Left colon (tissue), 2 donors: ENCODE data around the gene IGIP. TPM values are rescaled to one million over a fixed set of nuclear protein-coding genes. Genes with fewer than 3 reads are reported as not detected.
"Not testable (repeated sequence)": the region's sequence is repeated elsewhere in the genome, so short reads cannot be mapped to it uniquely, and the experiment has no call there.

Experiments used
- ATAC-seq: fragments of 200-7000 bp; cut with Tn5 transposase; one replicate; pipeline ENCODE4 v1.9.1; 2020; ENCODE audit warnings: mild to moderate bottlenecking, moderate library complexity
- DNase-seq, 2 donors: peaks; one replicate each; pipeline ENCODE4 v3.0.0-alpha.2; 2020
- intact Hi-C, 2 donors: fragments of 100-400 bp; cut with DNase I in 1 of 2; cut with micrococcal nuclease in 1 of 2; formaldehyde crosslinking; loops; one replicate each; pipeline versions ENCODE4 v1.11.2 to v1.14.0; 2022; cut with DNase I, micrococcal nuclease
- total RNA-seq, 2 donors: library from RNA; stranded (reverse); fragmentation: NEBNext Ultra II Directional; extraction: Animal tissue kit (Norgen Biotek cat#: 25700); gene quantifications; one replicate each; pipeline ENCODE4 v1.2.1, GENCODE V29; 2021
- donor health status: DM: no; HTN: no; CAD: no.
- donor health status: DM: yes; HTN: yes; CAD: no.

The IGIP gene
- total RNA-seq, 2 donors from 2014 or later, result 8.6 to 9.3 TPM

GRCh38 chr5:140153255-140153654 is 27.5 kb downstream of the IGIP start:
- intact Hi-C loops, result no loop called here
- DNase-seq (no peak), ATAC-seq (no peak)

- intact Hi-C loops, result no loop called here
- DNase-seq (no peak), ATAC-seq (no peak)
Measured at GRCh38 chr5:140153905-140154304, 28.2 kb downstream of the IGIP start.

- intact Hi-C loops, result loop anchor here in 1 of 2 donors (5.0 kb wide), 1 partner anchor 83 kb away; no protein-coding TSS in a partner anchor
- not testable (repeated sequence) for DNase-seq, ATAC-seq
Measured at GRCh38 chr5:140154710-140155381, 29.1 kb downstream of the IGIP start.

- ATAC-seq, result peak; percentile 96
- intact Hi-C loops, result loop anchor here in 1 of 2 donors (5.0 kb wide), 1 partner anchor 85 kb away; no protein-coding TSS in a partner anchor
Measured at GRCh38 chr5:140157032-140157781, 31.5 kb downstream of the IGIP start.

GRCh38 chr5:140159014-140159927 is 33.5 kb downstream of the IGIP start:
- intact Hi-C loops, result loop anchor here in 1 of 2 donors (5.0 kb wide), 1 partner anchor 87 kb away; no protein-coding TSS in a partner anchor
- no peak for ATAC-seq

More at GRCh38 chr5:140157032-140157781, 31.5 kb downstream of the IGIP start:
- DNase-seq, result peak; percentile 82 to 93

GRCh38 chr5:140162275-140162674 is 36.5 kb downstream of the IGIP start:
- no peak for ATAC-seq
- DNase-seq, result no peak
- intact Hi-C loops, result no loop called here

More at GRCh38 chr5:140159014-140159927, 33.5 kb downstream of the IGIP start:
- no peak for DNase-seq

- no peak for ATAC-seq
- intact Hi-C loops, result no loop called here
- DNase-seq, result no peak
Measured at GRCh38 chr5:140162781-140163180, 37.0 kb downstream of the IGIP start.

- ATAC-seq, result peak; percentile 88
- peak; percentile 59 to 89 for DNase-seq
- intact Hi-C loops, result no loop called here
Measured at GRCh38 chr5:140165101-140165922, 39.6 kb downstream of the IGIP start.

GRCh38 chr5:140165923-140166270 is 40.2 kb downstream of the IGIP start:
- intact Hi-C loops, result no loop called here
- DNase-seq (no peak), ATAC-seq (no peak)

GRCh38 chr5:140166911-140167310 is 41.2 kb downstream of the IGIP start:
- DNase-seq (no peak), ATAC-seq (no peak)
- intact Hi-C loops, result no loop called here

- intact Hi-C loops, result no loop called here
- DNase-seq (no peak), ATAC-seq (no peak)
Measured at GRCh38 chr5:140168371-140168770, 42.6 kb downstream of the IGIP start.

GRCh38 chr5:140169410-140169809 is 43.7 kb downstream of the IGIP start:
- intact Hi-C loops, result no loop called here

GRCh38 chr5:140172483-140172882 is 46.7 kb downstream of the IGIP start:
- intact Hi-C loops, result no loop called here
- no peak for ATAC-seq
- no peak for DNase-seq

More at GRCh38 chr5:140169410-140169809, 43.7 kb downstream of the IGIP start:
- ATAC-seq (no peak), DNase-seq (no peak)

- intact Hi-C loops, result no loop called here
- no peak for DNase-seq
- ATAC-seq, result no peak
Measured at GRCh38 chr5:140174014-140174413, 48.3 kb downstream of the IGIP start.

GRCh38 chr5:140174465-140175366 is 49.0 kb downstream of the IGIP start, which contains the start of gene CYSTM1:
Gene CYSTM1, plus strand, starts transcription at chr5:140175188. Its CDS starts 19,278 bp downstream, at chr5:140194466.
- peak; percentile 90 for ATAC-seq

GRCh38 chr5:140175367-140176030 is 49.8 kb downstream of the IGIP start:
- DNase-seq (peak; percentile 82 to 88), ATAC-seq (peak; percentile 68)
- intact Hi-C loops, result no loop called here

More at GRCh38 chr5:140174465-140175366, 49.0 kb downstream of the IGIP start, which contains the start of gene CYSTM1:
- DNase-seq, result peak; percentile 96 to 99
- intact Hi-C loops, result no loop called here

- DNase-seq (no peak), ATAC-seq (no peak)
- intact Hi-C loops, result no loop called here
Measured at GRCh38 chr5:140176031-140176387, 50.3 kb downstream of the IGIP start.
